ENCODE data around the gene ZNF599. TPM values are rescaled to one million over a fixed set of nuclear protein-coding genes. Genes with fewer than 3 reads are reported as not detected.

The ZNF599 gene
- total and polyA plus RNA-seq, 2 of the 13 experiments (the other 11 are each of a cell fraction or from before 2014, with no cell fraction given): 5.8 to 7.3 TPM

DNA sequence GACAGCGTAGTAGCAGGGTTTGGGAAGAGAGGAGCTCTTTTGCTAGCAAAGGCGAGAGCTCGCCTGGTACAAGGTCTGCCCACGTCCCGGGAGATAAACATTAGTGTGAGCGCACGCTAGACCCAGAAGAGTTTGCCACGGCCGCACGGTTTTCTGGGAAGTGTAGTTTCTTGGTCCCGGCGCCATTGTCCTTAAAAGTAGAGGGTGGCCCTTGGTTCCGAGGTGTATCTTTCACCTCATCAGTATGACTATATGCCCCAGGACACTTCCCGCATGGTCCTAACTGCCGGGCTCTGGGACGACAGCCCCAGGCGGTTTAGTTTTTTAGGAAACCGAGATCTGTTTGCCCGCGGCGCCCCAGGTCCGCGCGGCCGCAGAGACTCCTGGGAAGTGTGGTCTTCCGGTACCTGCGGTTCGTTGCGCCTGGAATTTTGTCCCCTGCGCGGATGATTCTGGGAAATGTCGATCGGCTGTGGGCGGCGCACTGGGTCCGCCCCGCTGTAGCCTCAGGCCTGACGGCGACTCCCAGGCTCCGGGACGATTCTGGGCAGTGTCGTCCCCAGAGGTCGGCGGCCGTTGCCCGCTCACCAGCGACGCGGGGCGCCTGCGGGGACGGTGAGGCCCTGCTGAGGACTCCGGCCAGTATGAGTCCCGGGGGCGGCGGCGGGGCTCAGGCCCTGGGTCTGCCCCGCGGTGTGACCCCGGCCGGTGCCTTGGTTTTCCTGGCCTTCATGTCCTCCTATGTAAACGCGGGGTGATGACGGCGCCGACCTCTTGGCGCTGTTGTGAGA, 39.1 kb downstream of the ZNF599 start, which contains the start of gene ZNF181 (continued):
- TF ChIP-seq, protein P1, sequence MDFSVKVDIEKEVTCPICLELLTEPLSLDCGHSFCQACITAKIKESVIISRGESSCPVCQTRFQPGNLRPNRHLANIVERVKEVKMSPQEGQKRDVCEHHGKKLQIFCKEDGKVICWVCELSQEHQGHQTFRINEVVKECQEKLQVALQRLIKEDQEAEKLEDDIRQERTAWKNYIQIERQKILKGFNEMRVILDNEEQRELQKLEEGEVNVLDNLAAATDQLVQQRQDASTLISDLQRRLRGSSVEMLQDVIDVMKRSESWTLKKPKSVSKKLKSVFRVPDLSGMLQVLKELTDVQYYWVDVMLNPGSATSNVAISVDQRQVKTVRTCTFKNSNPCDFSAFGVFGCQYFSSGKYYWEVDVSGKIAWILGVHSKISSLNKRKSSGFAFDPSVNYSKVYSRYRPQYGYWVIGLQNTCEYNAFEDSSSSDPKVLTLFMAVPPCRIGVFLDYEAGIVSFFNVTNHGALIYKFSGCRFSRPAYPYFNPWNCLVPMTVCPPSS (IDR thresholded peaks at IDR 0.05): no peak
- TF ChIP-seq, protein P2, sequence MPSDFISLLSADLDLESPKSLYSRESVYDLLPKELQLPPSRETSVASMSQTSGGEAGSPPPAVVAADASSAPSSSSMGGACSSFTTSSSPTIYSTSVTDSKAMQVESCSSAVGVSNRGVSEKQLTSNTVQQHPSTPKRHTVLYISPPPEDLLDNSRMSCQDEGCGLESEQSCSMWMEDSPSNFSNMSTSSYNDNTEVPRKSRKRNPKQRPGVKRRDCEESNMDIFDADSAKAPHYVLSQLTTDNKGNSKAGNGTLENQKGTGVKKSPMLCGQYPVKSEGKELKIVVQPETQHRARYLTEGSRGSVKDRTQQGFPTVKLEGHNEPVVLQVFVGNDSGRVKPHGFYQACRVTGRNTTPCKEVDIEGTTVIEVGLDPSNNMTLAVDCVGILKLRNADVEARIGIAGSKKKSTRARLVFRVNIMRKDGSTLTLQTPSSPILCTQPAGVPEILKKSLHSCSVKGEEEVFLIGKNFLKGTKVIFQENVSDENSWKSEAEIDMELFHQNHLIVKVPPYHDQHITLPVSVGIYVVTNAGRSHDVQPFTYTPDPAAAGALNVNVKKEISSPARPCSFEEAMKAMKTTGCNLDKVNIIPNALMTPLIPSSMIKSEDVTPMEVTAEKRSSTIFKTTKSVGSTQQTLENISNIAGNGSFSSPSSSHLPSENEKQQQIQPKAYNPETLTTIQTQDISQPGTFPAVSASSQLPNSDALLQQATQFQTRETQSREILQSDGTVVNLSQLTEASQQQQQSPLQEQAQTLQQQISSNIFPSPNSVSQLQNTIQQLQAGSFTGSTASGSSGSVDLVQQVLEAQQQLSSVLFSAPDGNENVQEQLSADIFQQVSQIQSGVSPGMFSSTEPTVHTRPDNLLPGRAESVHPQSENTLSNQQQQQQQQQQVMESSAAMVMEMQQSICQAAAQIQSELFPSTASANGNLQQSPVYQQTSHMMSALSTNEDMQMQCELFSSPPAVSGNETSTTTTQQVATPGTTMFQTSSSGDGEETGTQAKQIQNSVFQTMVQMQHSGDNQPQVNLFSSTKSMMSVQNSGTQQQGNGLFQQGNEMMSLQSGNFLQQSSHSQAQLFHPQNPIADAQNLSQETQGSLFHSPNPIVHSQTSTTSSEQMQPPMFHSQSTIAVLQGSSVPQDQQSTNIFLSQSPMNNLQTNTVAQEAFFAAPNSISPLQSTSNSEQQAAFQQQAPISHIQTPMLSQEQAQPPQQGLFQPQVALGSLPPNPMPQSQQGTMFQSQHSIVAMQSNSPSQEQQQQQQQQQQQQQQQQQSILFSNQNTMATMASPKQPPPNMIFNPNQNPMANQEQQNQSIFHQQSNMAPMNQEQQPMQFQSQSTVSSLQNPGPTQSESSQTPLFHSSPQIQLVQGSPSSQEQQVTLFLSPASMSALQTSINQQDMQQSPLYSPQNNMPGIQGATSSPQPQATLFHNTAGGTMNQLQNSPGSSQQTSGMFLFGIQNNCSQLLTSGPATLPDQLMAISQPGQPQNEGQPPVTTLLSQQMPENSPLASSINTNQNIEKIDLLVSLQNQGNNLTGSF (CRISPR knock-in tag; IDR thresholded peaks at IDR 0.05): 0 out of 2 replicates have a peak, but pooled peaks have one; percentile 40
- TF ChIP-seq ZNF460 (CRISPR knock-in tag; IDR thresholded peaks at IDR 0.05; ENCODE audit: borderline replicate concordance) (no peak; the same call in 1 of the 2 replicates), ZNF557 (CRISPR knock-in tag; IDR thresholded peaks at IDR 0.05) (no peak; the same call in 1 of the 2 replicates), SMAD9 (CRISPR knock-in tag; IDR thresholded peaks at IDR 0.05) (no peak), ZMYM2 (CRISPR knock-in tag; IDR thresholded peaks at IDR 0.05) (no peak), STAG1 (CRISPR knock-in tag; IDR thresholded peaks at IDR 0.05) (no peak; the same call in 1 of the 2 replicates), AKAP8 (CRISPR knock-in tag; IDR thresholded peaks at IDR 0.05) (0 out of 2 replicates have a peak, but pooled peaks have one; percentile 33), ELF3 (CRISPR knock-in tag; IDR thresholded peaks at IDR 0.05) (no peak; the same call in none of the 2 replicates), NR2C2 (CRISPR knock-in tag; IDR thresholded peaks at IDR 0.05; ENCODE audit: borderline replicate concordance) (peak; percentile 90), HOXA7 (CRISPR knock-in tag; IDR thresholded peaks at IDR 0.05) (no peak), HNRNPL (IDR thresholded peaks at IDR 0.05; ENCODE audit: low read depth, low read length) (0 out of 2 replicates have a peak, but pooled peaks have one; percentile 1), ZC3H13 (CRISPR knock-in tag; IDR thresholded peaks at IDR 0.05) (peak; percentile 85; the same call in 1 of the 2 replicates), CC2D1A (CRISPR knock-in tag; IDR thresholded peaks at IDR 0.05) (no peak), GTF3A (CRISPR knock-in tag; conservative IDR thresholded peaks at IDR 0.05) (no peak)
- TF ChIP-seq, protein P3, sequence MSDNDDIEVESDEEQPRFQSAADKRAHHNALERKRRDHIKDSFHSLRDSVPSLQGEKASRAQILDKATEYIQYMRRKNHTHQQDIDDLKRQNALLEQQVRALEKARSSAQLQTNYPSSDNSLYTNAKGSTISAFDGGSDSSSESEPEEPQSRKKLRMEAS (IDR thresholded peaks at IDR 0.05): peak; percentile 75
- TF ChIP-seq, protein P4, sequence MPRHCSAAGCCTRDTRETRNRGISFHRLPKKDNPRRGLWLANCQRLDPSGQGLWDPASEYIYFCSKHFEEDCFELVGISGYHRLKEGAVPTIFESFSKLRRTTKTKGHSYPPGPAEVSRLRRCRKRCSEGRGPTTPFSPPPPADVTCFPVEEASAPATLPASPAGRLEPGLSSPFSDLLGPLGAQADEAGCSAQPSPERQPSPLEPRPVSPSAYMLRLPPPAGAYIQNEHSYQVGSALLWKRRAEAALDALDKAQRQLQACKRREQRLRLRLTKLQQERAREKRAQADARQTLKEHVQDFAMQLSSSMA (CRISPR knock-in tag; IDR thresholded peaks at IDR 0.05): peak; percentile 98
- TF ChIP-seq, protein P5, sequence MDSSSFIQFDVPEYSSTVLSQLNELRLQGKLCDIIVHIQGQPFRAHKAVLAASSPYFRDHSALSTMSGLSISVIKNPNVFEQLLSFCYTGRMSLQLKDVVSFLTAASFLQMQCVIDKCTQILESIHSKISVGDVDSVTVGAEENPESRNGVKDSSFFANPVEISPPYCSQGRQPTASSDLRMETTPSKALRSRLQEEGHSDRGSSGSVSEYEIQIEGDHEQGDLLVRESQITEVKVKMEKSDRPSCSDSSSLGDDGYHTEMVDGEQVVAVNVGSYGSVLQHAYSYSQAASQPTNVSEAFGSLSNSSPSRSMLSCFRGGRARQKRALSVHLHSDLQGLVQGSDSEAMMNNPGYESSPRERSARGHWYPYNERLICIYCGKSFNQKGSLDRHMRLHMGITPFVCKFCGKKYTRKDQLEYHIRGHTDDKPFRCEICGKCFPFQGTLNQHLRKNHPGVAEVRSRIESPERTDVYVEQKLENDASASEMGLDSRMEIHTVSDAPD (CRISPR knock-in tag; IDR thresholded peaks at IDR 0.05): no peak
- TF ChIP-seq, protein P6, sequence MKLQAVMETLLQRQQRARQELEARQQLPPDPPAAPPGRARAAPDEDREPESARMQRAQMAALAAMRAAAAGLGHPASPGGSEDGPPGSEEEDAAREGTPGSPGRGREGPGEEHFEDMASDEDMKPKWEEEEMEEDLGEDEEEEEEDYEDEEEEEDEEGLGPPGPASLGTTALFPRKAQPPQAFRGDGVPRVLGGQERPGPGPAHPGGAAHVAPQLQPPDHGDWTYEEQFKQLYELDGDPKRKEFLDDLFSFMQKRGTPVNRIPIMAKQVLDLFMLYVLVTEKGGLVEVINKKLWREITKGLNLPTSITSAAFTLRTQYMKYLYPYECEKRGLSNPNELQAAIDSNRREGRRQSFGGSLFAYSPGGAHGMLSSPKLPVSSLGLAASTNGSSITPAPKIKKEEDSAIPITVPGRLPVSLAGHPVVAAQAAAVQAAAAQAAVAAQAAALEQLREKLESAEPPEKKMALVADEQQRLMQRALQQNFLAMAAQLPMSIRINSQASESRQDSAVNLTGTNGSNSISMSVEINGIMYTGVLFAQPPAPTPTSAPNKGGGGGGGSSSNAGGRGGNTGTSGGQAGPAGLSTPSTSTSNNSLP (IDR thresholded peaks at IDR 0.05; ENCODE audit: low read depth, low read length): no peak

Data from HepG2 (cell line).